Immature natural killer cell (primary cell): ENCODE measurements around the gene PDIA5. TPM values are rescaled to one million over a fixed set of nuclear protein-coding genes. Genes with fewer than 3 reads are reported as not detected.

Experiments used
- DNase-seq, 3 donors: peaks; one replicate each; pipeline ENCODE4 v3.0.0; 2022; ENCODE audit warnings: mixed read lengths in 1 of 3
- H3K27ac Mint-ChIP-seq, 6 donors: one replicate each; pipeline ENCODE4 v1.8.0; 2020; ENCODE audit warnings: mixed read lengths in 6 of 6, mild to moderate bottlenecking in 5 of 6, inconsistent platforms in 4 of 6, moderate library complexity in 3 of 6
- H3K27me3 Mint-ChIP-seq, 3 donors: one replicate each; pipeline ENCODE4 v1.8.0; 2020 to 2021; ENCODE audit warnings: low read depth in 3 of 3, mild to moderate bottlenecking in 3 of 3, mixed read lengths in 3 of 3, moderate library complexity in 3 of 3, inconsistent platforms in 1 of 3
- H3K36me3 Mint-ChIP-seq, 3 donors: one replicate each; pipeline ENCODE4 v1.8.0; 2020; ENCODE audit warnings: mixed read lengths in 3 of 3, inconsistent platforms in 2 of 3, mild to moderate bottlenecking in 2 of 3
- H3K4me1 Mint-ChIP-seq, 2 donors: one replicate each; pipeline ENCODE4 v1.8.0; 2020; ENCODE audit warnings: inconsistent platforms in 2 of 2, mild to moderate bottlenecking in 2 of 2, mixed read lengths in 2 of 2, moderate library complexity in 1 of 2
- H3K4me3 Mint-ChIP-seq, 5 donors: one replicate each; pipeline ENCODE4 v1.8.0; 2020; ENCODE audit warnings: mild to moderate bottlenecking in 5 of 5, mixed read lengths in 5 of 5, inconsistent platforms in 3 of 5, moderate library complexity in 3 of 5
- H3K9me3 Mint-ChIP-seq, 6 donors: one replicate each; pipeline ENCODE4 v1.8.0; 2020; ENCODE audit warnings: mild to moderate bottlenecking in 6 of 6, mixed read lengths in 6 of 6, inconsistent platforms in 4 of 6, moderate library complexity in 3 of 6
- polyA plus RNA-seq, 3 donors: library from polyadenylated mRNA; unstranded; fragments of 300-500 nt; fragmentation: Illumina TruSeq; gene quantifications; one replicate each; pipeline ENCODE4 v1.2.3, GENCODE V29; 2021

PDIA5 gene
- polyA plus RNA-seq, 3 donors from 2014 or later = 0.74 to 1.3 TPM; not detected in 1

GRCh38 chr3:123198372-123198771, 131.5 kb downstream of the PDIA5 start:
- Mint-ChIP-seq H3K27me3 (peaks cover 2 to 9% (median 5%) of the 10 kb centered on the region in 3 donors), H3K4me1 (peaks cover 19 to 23% of the 10 kb centered on the region in 2 donors), H3K27ac (no peak overlapping the region)

GRCh38 chr3:123201223-123201556, 134.4 kb downstream of the PDIA5 start:
- Mint-ChIP-seq H3K4me3 (peak overlapping the region; percentile 90 to 99 (median 97)), H3K27me3 (peaks cover 2 to 9% (median 5%) of the 10 kb centered on the region in 3 donors), H3K36me3 (no peaks in the 10 kb centered on the region)

More at GRCh38 chr3:123198372-123198771, 131.5 kb downstream of the PDIA5 start:
- Mint-ChIP-seq H3K4me3 (no peak overlapping the region), H3K36me3 (no peaks in the 10 kb centered on the region), H3K9me3 (no peaks in the 10 kb centered on the region)
- no peak for DNase-seq

GRCh38 chr3:123201557-123202427, 135.0 kb downstream of the PDIA5 start, which contains the start of gene SEC22A:
TSS of gene SEC22A (plus strand) at chr3:123201943. CDS start at chr3:123209218, 7,275 bp downstream.
- peak; percentile 92 to 95 (median 95) for DNase-seq
- H3K36me3 Mint-ChIP-seq = no peaks in the 10 kb centered on the region
- H3K4me1 Mint-ChIP-seq = peaks cover 21 to 30% of the 10 kb centered on the region in 2 donors
- peak within 1 kb of the TSS; percentile 93 to 99 (median 96) for H3K27ac Mint-ChIP-seq
- peak within 1 kb of the TSS; percentile 90 to 99 (median 97) for H3K4me3 Mint-ChIP-seq
- no peaks in the 10 kb centered on the region for H3K9me3 Mint-ChIP-seq
- H3K27me3 Mint-ChIP-seq = peaks cover 2 to 9% (median 5%) of the 10 kb centered on the region in 3 donors

More at GRCh38 chr3:123201223-123201556, 134.4 kb downstream of the PDIA5 start:
- no peaks in the 10 kb centered on the region for H3K9me3 Mint-ChIP-seq
- H3K4me1 Mint-ChIP-seq = peaks cover 21 to 30% of the 10 kb centered on the region in 2 donors
- peak overlapping the region; percentile 93 to 99 (median 96) for H3K27ac Mint-ChIP-seq
- DNase-seq = no peak

- no peaks in the 10 kb centered on the region for H3K36me3 Mint-ChIP-seq
- H3K27me3 Mint-ChIP-seq = peaks cover 2 to 6% (median 5%) of the 10 kb centered on the region in 3 donors
- H3K4me3 Mint-ChIP-seq = peak overlapping the region; percentile 90 to 99 (median 97)
- H3K27ac Mint-ChIP-seq = peak overlapping the region; percentile 93 to 99 (median 96)
- DNase-seq = peak in 1 of 3 donors; percentile 1
- H3K4me1 Mint-ChIP-seq = peaks cover 21 to 30% of the 10 kb centered on the region in 2 donors
- H3K9me3 Mint-ChIP-seq = no peaks in the 10 kb centered on the region
Measured at GRCh38 chr3:123202451-123202850, 135.6 kb downstream of the PDIA5 start.

Other genes starting within 250 kb of the PDIA5 start
- not detected for gene SEMA5B, start 39.3 kb upstream of the PDIA5 start, polyA plus RNA-seq
- 10 to 100 TPM in 2 of 3 donors, 1 to 10 TPM in 1; 9.6 to 15.3 (median 14.0) TPM for gene SEC22A, start 134.9 kb downstream of the PDIA5 start, polyA plus RNA-seq